Astrocyte (in vitro differentiated cells and primary cell): ENCODE results near the gene PTPRT. TPM values are rescaled to one million over a fixed set of nuclear protein-coding genes. Genes with fewer than 3 reads are reported as not detected.

Experiments used
- DNase-seq: peaks from one replicate; pipeline ENCODE4 v3.0.0-alpha.2; 2010; ENCODE audit warnings: low read depth
- FAIRE-seq: peaks from 2 replicates; lab custom pipeline; 2011; peaks lifted over from hg19 to GRCh38; lab: Jason Lieb, UNC
- H2AFZ ChIP-seq: 2 replicates; pipeline ENCODE4 v1.6.0; 2012; ENCODE audit warnings: low read depth, low read length, inconsistent platforms
- H3K27ac ChIP-seq: 2 replicates; pipeline ENCODE4 v1.5.1; 2011; ENCODE audit warnings: low read depth, low read length, inconsistent platforms
- H3K27me3 ChIP-seq: 2 replicates; pipeline ENCODE4 v1.6.0; 2011; ENCODE audit warnings: low read length, inconsistent platforms; ENCODE audit not compliant: insufficient read depth
- H3K36me3 ChIP-seq: 2 replicates; pipeline ENCODE4 v1.5.1; 2011; ENCODE audit warnings: low read length, inconsistent platforms; ENCODE audit not compliant: insufficient read depth
- H3K4me1 ChIP-seq: 2 replicates; pipeline ENCODE4 v1.5.1; 2011; ENCODE audit warnings: low read length, inconsistent platforms; ENCODE audit not compliant: insufficient read depth
- H3K4me2 ChIP-seq: 2 replicates; pipeline ENCODE4 v1.6.0; 2012; ENCODE audit warnings: low read length, inconsistent platforms
- H3K4me3 ChIP-seq: 2 replicates; pipeline ENCODE4 v1.5.1; 2011; ENCODE audit warnings: low read depth, mild to moderate bottlenecking, low read length, inconsistent platforms; ENCODE audit not compliant: insufficient read depth
- H3K79me2 ChIP-seq: 2 replicates; pipeline ENCODE4 v1.6.0; 2012; ENCODE audit warnings: mild to moderate bottlenecking, low read length, inconsistent platforms; ENCODE audit not compliant: insufficient read depth
- H3K9ac ChIP-seq: 2 replicates; pipeline ENCODE4 v1.6.0; 2012; ENCODE audit warnings: mild to moderate bottlenecking, low read length, inconsistent platforms
- H3K9me3 ChIP-seq: 2 replicates; pipeline ENCODE4 v1.5.1; 2012; ENCODE audit warnings: low read depth, mild to moderate bottlenecking, low read length, inconsistent platforms; ENCODE audit not compliant: insufficient read depth
- H4K20me1 ChIP-seq: 2 replicates; pipeline ENCODE4 v1.6.0; 2012; ENCODE audit warnings: low read length, inconsistent platforms; ENCODE audit not compliant: insufficient read depth
- H3K27ac Mint-ChIP-seq: one replicate; pipeline ENCODE4 v1.8.0; 2021; ENCODE audit warnings: mild to moderate bottlenecking, mixed read lengths; ENCODE audit not compliant: unreplicated experiment
- H3K27me3 Mint-ChIP-seq: one replicate; pipeline ENCODE4 v1.8.0; 2021; ENCODE audit warnings: low read depth, mixed read lengths; ENCODE audit not compliant: unreplicated experiment
- H3K36me3 Mint-ChIP-seq: one replicate; pipeline ENCODE4 v1.8.0; 2021; ENCODE audit warnings: low read depth, mixed read lengths; ENCODE audit not compliant: unreplicated experiment
- H3K4me1 Mint-ChIP-seq: one replicate; pipeline ENCODE4 v1.8.0; 2021; ENCODE audit warnings: low read depth, mixed read lengths; ENCODE audit not compliant: unreplicated experiment
- H3K4me3 Mint-ChIP-seq: one replicate; pipeline ENCODE4 v1.8.0; 2021; ENCODE audit warnings: mild to moderate bottlenecking, moderate library complexity, mixed read lengths; ENCODE audit not compliant: unreplicated experiment
- H3K9me3 Mint-ChIP-seq: one replicate; pipeline ENCODE4 v1.8.0; 2021; ENCODE audit warnings: mild to moderate bottlenecking, mixed read lengths; ENCODE audit not compliant: unreplicated experiment
- CTCF ChIP-seq: IDR thresholded peaks from 2 replicates; pipeline ENCODE4 v1.5.1; 2011; ENCODE audit warnings: low read depth, mild to moderate bottlenecking, inconsistent platforms, low read length, moderate library complexity; ENCODE audit not compliant: insufficient read depth
- EZH2 ChIP-seq: IDR thresholded peaks from 2 replicates; pipeline ENCODE4 v1.6.1; 2012; ENCODE audit warnings: mild to moderate bottlenecking, low read length, inconsistent platforms; ENCODE audit not compliant: insufficient read depth
- total RNA-seq: library from RNA; stranded (reverse); gene quantifications from 2 replicates; pipeline ENCODE4 v1.2.1, GENCODE V29; 2021

Gene PTPRT
- total RNA-seq, 1 donor from 2014 or later, result 0.25 TPM

DNA sequence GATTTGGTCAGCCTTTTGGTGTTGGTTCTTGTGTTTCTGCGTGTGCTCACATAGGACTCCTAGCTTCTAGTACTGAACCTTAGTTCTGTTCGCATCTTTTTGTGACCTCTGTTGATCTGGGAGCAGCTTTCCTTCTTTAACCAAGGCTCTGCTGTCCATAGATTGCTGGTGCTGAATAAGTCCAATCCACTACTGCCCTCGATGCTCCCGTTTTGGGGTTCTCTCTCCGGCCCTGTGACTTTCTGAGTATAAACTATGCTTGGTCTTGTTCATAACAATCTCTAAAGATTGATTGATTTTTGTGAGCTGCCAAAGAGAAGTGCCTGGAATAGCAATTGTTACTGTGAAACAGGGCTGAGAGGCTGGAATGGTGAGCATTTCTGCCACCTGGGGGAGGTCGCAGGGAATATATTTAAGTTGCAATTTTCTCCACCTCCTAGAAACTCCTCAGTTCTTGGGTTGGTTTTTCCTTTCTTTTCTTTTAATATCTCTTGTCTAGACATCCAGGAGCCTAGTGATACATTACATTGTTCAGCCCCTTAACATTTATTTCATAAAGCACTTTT lies 1148.6 kb downstream of the PTPRT start:
- FAIRE-seq (no peak), DNase-seq (no peak)
- Histone ChIP-seq H3K79me2 (no peaks in the 10 kb centered on the region), H4K20me1 (no peaks in the 10 kb centered on the region), H3K27me3 (no peaks in the 10 kb centered on the region), H3K4me3 (no peak overlapping the region), H3K9ac (no peak overlapping the region), H3K9me3 (no peaks in the 10 kb centered on the region), H2AFZ (no peak overlapping the region), H3K4me2 (no peak overlapping the region), H3K36me3 (no peaks in the 10 kb centered on the region), H3K4me1 (no peaks in the 10 kb centered on the region), H3K27ac (no peak overlapping the region)
- Mint-ChIP-seq H3K4me1 (no peaks in the 10 kb centered on the region), H3K27me3 (no peaks in the 10 kb centered on the region), H3K36me3 (no peaks in the 10 kb centered on the region), H3K27ac (no peak overlapping the region), H3K4me3 (no peak overlapping the region), H3K9me3 (peaks cover 8% of the 10 kb centered on the region)
- TF ChIP-seq CTCF, result no peak
- no peak for TF ChIP-seq EZH2

DNA sequence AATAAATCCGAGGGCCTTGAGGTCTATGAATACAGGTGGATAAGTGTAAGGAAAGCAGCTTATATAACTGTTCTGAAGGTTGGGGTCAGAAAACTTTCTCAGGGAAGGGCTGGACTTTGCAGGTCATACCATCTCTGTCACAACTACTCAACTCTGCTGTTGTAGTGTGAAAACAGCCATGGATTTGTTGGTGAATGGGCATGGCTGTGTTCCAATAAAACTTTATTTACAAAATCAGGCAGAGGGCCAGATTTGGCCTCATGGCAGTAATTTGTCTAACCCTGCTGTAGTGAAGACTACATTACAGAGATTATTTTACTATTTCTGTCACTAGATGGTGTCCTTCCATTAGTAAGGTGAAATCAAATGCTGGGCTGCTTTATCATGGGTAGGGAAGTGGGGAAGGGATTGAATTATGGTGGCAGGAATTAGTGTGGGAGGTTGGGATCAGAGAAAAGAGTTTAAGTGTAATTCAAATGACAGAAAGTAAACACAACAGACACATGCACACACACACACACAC lies 1161.9 kb downstream of the PTPRT start:
- Histone ChIP-seq H3K4me3 (no peak overlapping the region), H3K79me2 (no peaks in the 10 kb centered on the region), H3K27ac (no peak overlapping the region), H3K9ac (no peak overlapping the region), H3K9me3 (no peaks in the 10 kb centered on the region), H3K4me2 (no peak overlapping the region), H2AFZ (no peak overlapping the region), H3K27me3 (no peaks in the 10 kb centered on the region), H3K36me3 (no peaks in the 10 kb centered on the region), H4K20me1 (no peaks in the 10 kb centered on the region), H3K4me1 (no peaks in the 10 kb centered on the region)
- FAIRE-seq (no peak), DNase-seq (no peak)
- Mint-ChIP-seq H3K4me3 (no peak overlapping the region), H3K36me3 (no peaks in the 10 kb centered on the region), H3K27ac (no peak overlapping the region), H3K27me3 (no peaks in the 10 kb centered on the region), H3K4me1 (no peaks in the 10 kb centered on the region), H3K9me3 (peaks cover 10% of the 10 kb centered on the region)
- TF ChIP-seq EZH2 (no peak), CTCF (no peak)

DNA sequence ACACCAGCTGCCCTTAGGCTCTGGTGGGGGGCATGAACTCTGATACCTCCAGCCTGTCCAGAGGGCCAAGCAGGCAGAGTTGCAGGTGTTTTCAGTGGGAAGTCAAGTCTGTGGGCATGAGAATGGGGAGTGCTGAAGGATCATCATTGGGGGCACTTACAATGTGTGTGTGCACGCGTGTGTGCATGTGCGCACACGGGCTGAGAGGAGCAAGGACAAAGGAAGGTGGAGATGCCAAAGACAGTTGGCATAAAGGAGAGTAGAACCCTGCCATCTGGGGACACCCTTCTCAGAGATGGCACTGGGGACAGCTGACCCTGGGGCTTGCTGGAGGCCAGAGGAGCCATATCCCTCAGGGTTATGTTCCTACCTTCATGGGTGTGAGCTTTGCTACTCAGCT lies 1163.1 kb downstream of the PTPRT start:
- Histone ChIP-seq H3K4me2 (no peak overlapping the region), H3K4me1 (no peaks in the 10 kb centered on the region), H3K36me3 (no peaks in the 10 kb centered on the region), H3K27ac (no peak overlapping the region), H3K79me2 (no peaks in the 10 kb centered on the region), H3K9me3 (no peaks in the 10 kb centered on the region), H2AFZ (no peak overlapping the region), H3K4me3 (no peak overlapping the region), H3K9ac (no peak overlapping the region), H3K27me3 (no peaks in the 10 kb centered on the region), H4K20me1 (no peaks in the 10 kb centered on the region)
- no peaks in the 10 kb centered on the region for H3K27me3 Mint-ChIP-seq
- no peak for TF ChIP-seq EZH2
- TF ChIP-seq CTCF, result no peak
- H3K4me1 Mint-ChIP-seq, result no peaks in the 10 kb centered on the region
- no peak overlapping the region for H3K4me3 Mint-ChIP-seq
- no peak for FAIRE-seq
- H3K36me3 Mint-ChIP-seq, result no peaks in the 10 kb centered on the region
- DNase-seq, result no peak
- peaks cover 10% of the 10 kb centered on the region for H3K9me3 Mint-ChIP-seq
- no peak overlapping the region for H3K27ac Mint-ChIP-seq
